Measurements from ENCODE around the gene OR2V1. TPM values are rescaled to one million over a fixed set of nuclear protein-coding genes. Genes with fewer than 3 reads are reported as not detected.

Gene OR2V1
- total RNA-seq, 1 donor from 2014 or later, result not detected

DNA sequence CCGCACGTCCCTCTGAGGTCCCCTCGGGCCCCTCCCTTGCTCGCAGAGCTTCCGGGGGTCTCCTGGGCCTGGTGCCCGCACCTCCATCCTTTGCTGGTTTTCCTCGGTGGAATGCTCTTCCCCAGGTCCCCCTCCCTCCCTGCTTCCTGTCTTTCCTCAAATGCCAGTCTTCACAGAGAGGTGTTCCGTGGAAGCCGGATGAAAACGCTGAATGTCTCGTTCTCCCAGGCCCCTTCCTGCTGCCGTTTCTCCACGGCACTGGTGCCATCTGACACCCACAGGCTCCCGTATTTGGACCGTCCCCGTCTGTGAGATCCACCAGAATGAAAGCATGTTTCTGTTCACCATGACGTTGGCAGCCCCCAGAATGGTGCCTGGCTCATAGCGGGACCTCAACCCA, 4.1 kb downstream of the OR2V1 start:
- no peak for DNase-seq (ENCODE audit: low read depth)
- TF ChIP-seq, protein P1, sequence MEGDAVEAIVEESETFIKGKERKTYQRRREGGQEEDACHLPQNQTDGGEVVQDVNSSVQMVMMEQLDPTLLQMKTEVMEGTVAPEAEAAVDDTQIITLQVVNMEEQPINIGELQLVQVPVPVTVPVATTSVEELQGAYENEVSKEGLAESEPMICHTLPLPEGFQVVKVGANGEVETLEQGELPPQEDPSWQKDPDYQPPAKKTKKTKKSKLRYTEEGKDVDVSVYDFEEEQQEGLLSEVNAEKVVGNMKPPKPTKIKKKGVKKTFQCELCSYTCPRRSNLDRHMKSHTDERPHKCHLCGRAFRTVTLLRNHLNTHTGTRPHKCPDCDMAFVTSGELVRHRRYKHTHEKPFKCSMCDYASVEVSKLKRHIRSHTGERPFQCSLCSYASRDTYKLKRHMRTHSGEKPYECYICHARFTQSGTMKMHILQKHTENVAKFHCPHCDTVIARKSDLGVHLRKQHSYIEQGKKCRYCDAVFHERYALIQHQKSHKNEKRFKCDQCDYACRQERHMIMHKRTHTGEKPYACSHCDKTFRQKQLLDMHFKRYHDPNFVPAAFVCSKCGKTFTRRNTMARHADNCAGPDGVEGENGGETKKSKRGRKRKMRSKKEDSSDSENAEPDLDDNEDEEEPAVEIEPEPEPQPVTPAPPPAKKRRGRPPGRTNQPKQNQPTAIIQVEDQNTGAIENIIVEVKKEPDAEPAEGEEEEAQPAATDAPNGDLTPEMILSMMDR (IDR thresholded peaks at IDR 0.05; ENCODE audit: insufficient read depth, low read length, severe bottlenecking), result no peak
- Histone ChIP-seq H3K27me3 (ENCODE audit: control insufficient read depth, insufficient read depth, low read length) (no peaks in the 10 kb centered on the region), H3K4me3 (ENCODE audit: low read depth, low read length) (no peak overlapping the region), H3K36me3 (ENCODE audit: control insufficient read depth, insufficient read depth, low read length) (no peaks in the 10 kb centered on the region)
- FAIRE-seq, result no peak

DNA sequence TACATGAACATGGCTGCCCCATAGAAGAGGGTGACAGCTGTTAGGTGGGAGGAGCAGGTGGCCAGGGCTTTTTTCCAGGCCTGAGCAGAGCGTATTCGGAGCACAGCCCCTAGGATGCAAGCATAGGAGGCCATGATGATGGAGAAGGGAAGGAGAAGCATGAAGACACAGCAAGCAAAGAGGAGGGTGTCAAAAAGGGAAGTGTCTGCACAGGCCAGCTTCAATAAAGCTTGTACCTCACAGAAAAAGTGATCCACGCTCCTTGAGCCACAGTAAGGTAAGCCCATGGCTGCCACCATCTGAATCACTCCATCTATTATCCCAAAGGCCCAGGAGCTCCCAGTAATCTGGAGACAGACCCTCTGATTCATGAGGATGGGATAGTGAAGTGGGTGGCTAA, 6.4 kb downstream of the OR2V1 start:
- no peaks in the 10 kb centered on the region for H3K27me3 ChIP-seq (ENCODE audit: control insufficient read depth, insufficient read depth, low read length)
- no peak overlapping the region for H3K4me3 ChIP-seq (ENCODE audit: low read depth, low read length)
- TF ChIP-seq, protein P1 (IDR thresholded peaks at IDR 0.05; ENCODE audit: insufficient read depth, low read length, severe bottlenecking), result no peak
- DNase-seq (ENCODE audit: low read depth) (no peak), FAIRE-seq (no peak)
- no peaks in the 10 kb centered on the region for H3K36me3 ChIP-seq (ENCODE audit: control insufficient read depth, insufficient read depth, low read length)

DNA sequence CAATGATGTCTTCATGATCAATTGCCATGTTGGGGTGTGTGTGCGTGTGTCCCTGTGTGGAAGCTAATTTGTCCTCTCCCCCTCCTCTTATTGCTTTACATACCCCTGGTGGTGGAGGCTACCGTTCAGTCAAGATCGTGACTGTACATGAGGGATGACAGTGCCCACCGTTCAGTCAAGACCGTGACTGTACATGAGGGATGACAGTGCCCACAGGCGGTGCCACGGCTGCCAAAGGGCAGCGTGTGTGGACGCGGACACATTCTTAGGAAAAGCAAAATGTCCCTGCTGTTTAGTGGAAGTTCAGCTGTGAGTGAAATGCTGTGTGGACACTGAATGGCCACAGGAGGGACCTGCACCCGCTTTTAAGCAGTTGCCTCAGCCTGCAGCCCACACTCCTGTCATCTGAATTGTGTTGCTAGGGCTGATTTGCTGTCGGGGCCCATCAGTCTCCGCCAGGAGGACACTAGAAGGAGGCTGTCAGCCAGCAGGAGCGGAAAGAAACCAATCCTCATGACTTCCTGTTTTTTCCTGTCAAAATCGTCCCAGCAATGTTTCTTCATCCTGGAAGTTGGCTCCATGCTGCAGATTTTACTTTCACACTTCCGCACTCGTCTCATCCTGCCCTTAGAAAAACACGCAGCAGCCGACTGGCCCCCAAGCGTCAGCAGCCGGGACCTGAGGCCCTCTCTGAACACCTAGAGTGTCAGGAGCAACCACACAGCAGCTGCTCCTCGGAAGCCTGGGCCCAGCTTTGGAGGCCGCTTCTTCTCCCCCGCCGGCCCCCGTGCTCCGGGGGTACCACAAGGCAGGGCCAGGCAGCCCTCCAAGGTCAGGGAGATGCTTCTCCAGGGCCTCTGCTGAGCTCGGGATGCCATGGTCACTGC, 9.1 kb downstream of the OR2V1 start:
- no peaks in the 10 kb centered on the region for H3K27me3 ChIP-seq (ENCODE audit: control insufficient read depth, insufficient read depth, low read length)
- H3K36me3 ChIP-seq (ENCODE audit: control insufficient read depth, insufficient read depth, low read length), result no peaks in the 10 kb centered on the region
- FAIRE-seq (no peak), DNase-seq (ENCODE audit: low read depth) (no peak)
- no peak overlapping the region for H3K4me3 ChIP-seq (ENCODE audit: low read depth, low read length)
- TF ChIP-seq, protein P1 (IDR thresholded peaks at IDR 0.05; ENCODE audit: insufficient read depth, low read length, severe bottlenecking), result no peak

DNA sequence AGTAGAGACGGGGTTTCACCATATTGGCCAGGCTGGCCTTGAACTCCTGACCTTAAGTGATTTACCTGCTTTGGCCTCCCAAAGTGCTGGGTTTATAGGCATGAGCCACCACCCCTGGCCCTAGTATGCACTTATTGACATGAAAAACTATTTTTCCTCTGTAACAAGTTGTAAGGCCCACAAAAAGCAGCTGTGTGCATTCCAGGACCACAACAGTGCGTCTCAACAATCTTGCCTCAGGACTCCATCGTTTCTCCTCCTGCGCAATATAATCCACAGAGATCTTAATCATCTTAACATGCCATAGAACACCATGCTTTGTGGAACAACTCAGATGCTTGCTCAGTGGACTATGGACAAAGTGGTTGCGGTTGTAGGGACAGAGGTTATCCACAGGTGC, 10.2 kb downstream of the OR2V1 start:
- TF ChIP-seq, protein P1 (IDR thresholded peaks at IDR 0.05; ENCODE audit: insufficient read depth, low read length, severe bottlenecking), result no peak
- no peaks in the 10 kb centered on the region for H3K27me3 ChIP-seq (ENCODE audit: control insufficient read depth, insufficient read depth, low read length)

DNA sequence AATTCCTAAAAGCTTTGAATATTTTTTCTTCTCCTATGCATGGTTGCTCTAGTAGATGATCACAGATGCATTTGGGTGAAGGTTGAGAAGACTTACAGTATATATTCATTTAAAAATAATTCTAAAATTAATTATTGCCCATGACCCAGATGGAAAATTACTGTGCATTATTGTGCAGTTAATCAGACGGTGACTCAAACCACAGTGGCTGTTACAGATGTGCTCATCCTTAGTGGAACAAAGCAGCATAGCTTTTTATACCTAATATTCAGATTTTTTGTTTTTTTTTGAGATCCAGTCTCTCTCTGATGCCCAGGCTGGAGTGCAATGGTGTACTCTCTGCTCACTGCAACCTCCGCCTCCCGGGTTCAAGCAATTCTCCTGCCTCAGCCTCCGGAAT, 10.7 kb downstream of the OR2V1 start:
- H3K4me3 ChIP-seq (ENCODE audit: low read depth, low read length), result no peak overlapping the region
- FAIRE-seq (no peak), DNase-seq (ENCODE audit: low read depth) (peak; percentile 33)
- no peaks in the 10 kb centered on the region for H3K27me3 ChIP-seq (ENCODE audit: control insufficient read depth, insufficient read depth, low read length)
- no peaks in the 10 kb centered on the region for H3K36me3 ChIP-seq (ENCODE audit: control insufficient read depth, insufficient read depth, low read length)
- TF ChIP-seq, protein P1 (IDR thresholded peaks at IDR 0.05; ENCODE audit: insufficient read depth, low read length, severe bottlenecking), result no peak

More for the DNA sequence above, 10.2 kb downstream of the OR2V1 start:
- no peak overlapping the region for H3K4me3 ChIP-seq (ENCODE audit: low read depth, low read length)
- FAIRE-seq, result no peak
- H3K36me3 ChIP-seq (ENCODE audit: control insufficient read depth, insufficient read depth, low read length), result no peaks in the 10 kb centered on the region
- no peak for DNase-seq (ENCODE audit: low read depth)

All from bronchial epithelial cell (primary cell).